Bronchial epithelial cell (primary cell): Measurements from ENCODE around the gene ACKR3. TPM values are rescaled to one million over a fixed set of nuclear protein-coding genes. Genes with fewer than 3 reads are reported as not detected.

Experiments
- DNase-seq: peaks from one replicate; pipeline ENCODE4 v3.0.0-alpha.2; 2010; ENCODE audit warnings: low read depth
- FAIRE-seq: peaks from 2 replicates; lab custom pipeline; 2011; peaks lifted over from hg19 to GRCh38; lab: Jason Lieb, UNC
- H3K27me3 ChIP-seq: 2 replicates; pipeline ENCODE4 v1.5.1; 2011; ENCODE audit warnings: low read length; ENCODE audit not compliant: control insufficient read depth, insufficient read depth
- H3K36me3 ChIP-seq: 2 replicates; pipeline ENCODE4 v1.5.1; 2011; ENCODE audit warnings: low read length; ENCODE audit not compliant: control insufficient read depth, insufficient read depth
- H3K4me3 ChIP-seq: 2 replicates; pipeline ENCODE4 v1.5.1; 2011; ENCODE audit warnings: mild to moderate bottlenecking, low read depth, low read length, control low read depth
- total RNA-seq: library from RNA; depleted of rRNA; stranded (reverse); fragments of >200 nt; gene quantifications from 2 replicates; pipeline ENCODE4 v1.2.1, GENCODE V29; 2014
- TF ChIP-seq, protein P1 (sequence below): IDR thresholded peaks from 2 replicates; pipeline ENCODE4 v1.5.1; 2011; ENCODE audit warnings: mild to moderate bottlenecking, moderate library complexity, low read length, control low read depth, inconsistent platforms; ENCODE audit not compliant: insufficient read depth, severe bottlenecking

The ACKR3 gene
- total RNA-seq, 1 donor from 2014 or later, result 17.9 TPM

DNA sequence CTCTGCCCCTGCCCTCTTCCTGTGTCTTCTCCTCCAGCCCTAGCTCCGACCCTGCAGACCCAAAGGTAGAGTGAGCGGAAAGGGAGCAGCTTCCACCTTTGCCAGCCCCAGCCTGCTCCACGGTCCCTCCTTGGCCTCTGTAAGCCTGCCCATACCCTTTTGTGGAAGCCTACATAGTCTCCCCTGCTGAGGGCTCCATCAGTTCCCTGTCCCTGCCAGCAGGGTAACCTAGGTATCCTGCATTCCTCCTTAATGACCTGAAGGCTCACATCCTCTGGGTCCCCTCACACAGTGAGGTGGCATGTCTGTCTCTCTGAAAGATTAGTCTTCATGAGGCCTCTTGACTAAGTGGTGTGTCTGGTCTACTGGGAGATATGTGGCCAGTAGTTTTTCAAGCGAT is 20.5 kb upstream of the ACKR3 start:
- TF ChIP-seq, protein P1, sequence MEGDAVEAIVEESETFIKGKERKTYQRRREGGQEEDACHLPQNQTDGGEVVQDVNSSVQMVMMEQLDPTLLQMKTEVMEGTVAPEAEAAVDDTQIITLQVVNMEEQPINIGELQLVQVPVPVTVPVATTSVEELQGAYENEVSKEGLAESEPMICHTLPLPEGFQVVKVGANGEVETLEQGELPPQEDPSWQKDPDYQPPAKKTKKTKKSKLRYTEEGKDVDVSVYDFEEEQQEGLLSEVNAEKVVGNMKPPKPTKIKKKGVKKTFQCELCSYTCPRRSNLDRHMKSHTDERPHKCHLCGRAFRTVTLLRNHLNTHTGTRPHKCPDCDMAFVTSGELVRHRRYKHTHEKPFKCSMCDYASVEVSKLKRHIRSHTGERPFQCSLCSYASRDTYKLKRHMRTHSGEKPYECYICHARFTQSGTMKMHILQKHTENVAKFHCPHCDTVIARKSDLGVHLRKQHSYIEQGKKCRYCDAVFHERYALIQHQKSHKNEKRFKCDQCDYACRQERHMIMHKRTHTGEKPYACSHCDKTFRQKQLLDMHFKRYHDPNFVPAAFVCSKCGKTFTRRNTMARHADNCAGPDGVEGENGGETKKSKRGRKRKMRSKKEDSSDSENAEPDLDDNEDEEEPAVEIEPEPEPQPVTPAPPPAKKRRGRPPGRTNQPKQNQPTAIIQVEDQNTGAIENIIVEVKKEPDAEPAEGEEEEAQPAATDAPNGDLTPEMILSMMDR, result no peak
- DNase-seq (no peak), FAIRE-seq (no peak)
- Histone ChIP-seq H3K36me3 (no peaks in the 10 kb centered on the region), H3K27me3 (no peaks in the 10 kb centered on the region), H3K4me3 (no peak overlapping the region)

DNA sequence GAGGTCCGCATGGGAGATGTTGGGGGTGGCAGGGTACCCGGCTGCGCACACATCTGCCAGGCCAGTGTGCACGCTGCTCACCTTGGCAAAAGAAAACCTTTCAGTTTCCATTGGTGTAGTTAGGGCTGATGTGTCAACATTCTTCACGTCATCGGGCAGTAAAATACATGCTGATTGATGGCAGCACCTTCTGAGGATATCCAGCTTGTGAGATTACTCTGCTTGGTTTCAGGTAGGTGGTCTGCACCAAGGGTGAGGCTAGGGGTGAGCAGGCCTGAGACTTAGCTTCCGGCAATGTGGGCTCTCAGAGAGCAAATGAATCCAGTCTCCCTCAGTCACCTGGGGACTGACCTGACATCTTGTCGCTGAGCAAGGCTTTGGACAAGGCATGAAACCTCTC is 19.3 kb upstream of the ACKR3 start:
- Histone ChIP-seq H3K36me3 (no peaks in the 10 kb centered on the region), H3K27me3 (no peaks in the 10 kb centered on the region), H3K4me3 (no peak overlapping the region)
- TF ChIP-seq, protein P1, result no peak
- FAIRE-seq, result no peak
- DNase-seq, result no peak

DNA sequence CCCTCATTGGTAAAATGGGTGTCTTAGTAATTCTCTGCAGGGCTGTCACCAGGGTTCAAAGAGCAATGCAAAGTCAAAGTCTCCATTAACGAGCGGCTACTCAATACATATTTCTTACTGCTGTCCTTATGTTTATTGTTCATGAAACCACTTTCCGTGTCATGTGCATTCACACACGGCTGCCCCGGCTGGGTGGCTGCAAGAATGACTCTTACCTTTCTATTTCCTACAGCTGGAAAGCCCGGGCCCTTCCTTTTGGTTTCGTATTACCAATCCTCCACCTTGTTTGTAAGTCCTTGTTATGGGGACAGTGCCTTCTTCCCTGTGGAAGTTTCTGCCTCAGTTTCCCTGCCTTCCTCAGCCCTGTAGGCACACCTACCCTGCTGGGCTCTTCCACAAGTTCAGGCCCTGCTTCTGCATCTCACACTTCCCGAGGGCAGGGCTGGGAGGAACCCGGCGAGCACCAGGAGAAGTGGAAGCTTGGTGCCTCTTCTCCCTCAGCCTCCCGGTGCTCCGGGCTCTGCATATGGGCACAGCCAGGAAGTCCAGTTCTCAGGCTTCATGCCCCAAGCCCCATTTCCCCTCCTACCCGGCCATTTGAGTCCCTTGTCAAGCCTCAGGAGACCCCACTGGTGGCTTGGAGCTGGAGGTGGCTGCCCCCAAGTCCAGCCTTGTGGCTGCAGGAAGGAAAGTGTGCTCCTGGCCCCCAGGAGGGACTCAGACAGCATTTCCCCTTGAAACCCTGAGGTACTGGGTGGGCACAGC is 18.7 kb upstream of the ACKR3 start:
- TF ChIP-seq, protein P1, result no peak
- no peaks in the 10 kb centered on the region for H3K36me3 ChIP-seq
- no peak for DNase-seq
- H3K4me3 ChIP-seq, result no peak overlapping the region
- no peaks in the 10 kb centered on the region for H3K27me3 ChIP-seq
- no peak for FAIRE-seq

DNA sequence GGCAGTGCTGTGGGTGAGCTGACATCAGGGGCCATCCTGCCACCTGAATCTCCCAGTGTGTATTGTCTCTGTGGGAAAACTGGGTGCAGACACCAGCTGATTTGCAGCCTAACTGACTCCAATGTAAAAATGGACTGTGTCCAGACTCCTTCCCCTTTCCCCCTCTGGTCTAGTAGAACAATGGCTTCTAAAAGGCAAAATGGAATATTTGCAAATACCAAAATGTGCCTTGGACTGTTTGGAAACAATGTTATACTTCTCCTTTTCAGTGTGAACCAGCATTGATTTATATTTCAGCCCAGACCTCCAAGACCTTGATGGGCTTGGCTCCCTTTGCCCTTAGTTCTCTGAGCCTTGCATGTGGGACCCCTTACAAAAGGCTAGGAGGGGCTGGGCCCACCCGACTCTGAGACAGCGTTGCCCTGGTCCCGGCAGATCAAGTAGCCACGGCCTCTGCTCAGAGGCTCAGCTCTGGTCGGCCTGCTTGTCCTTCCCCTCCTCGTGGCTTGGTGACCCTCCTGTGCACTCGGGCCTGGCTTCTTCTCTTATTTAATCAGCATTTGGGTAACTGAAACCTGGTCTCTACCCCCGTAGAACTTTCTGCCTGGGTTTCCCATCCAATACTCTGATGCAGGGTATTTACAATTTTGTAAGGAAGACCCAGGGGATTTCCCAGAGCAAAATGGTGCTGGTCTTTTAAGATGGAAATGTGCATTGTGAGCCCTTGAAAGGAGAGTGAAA is 18.0 kb upstream of the ACKR3 start:
- Histone ChIP-seq H3K27me3 (no peaks in the 10 kb centered on the region), H3K36me3 (no peaks in the 10 kb centered on the region), H3K4me3 (no peak overlapping the region)
- TF ChIP-seq, protein P1, result no peak
- DNase-seq (no peak), FAIRE-seq (no peak)

DNA sequence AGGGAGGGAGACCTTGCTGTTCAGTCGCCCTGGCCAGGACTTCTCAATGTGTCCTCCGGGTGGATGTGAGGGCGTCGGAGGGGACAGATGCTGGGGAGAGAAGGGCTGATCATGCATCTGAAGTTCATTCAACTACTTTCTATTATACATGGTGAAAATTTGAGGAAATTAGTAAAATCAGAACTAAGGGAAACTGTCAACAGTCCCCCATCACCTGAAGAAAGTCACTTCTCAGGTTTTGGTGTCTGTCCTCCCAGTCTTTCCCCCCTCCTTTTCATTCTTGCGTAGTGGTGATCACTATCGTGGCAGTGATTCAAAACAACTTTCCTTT is 17.4 kb upstream of the ACKR3 start:
- no peak for FAIRE-seq
- Histone ChIP-seq H3K4me3 (no peak overlapping the region), H3K27me3 (no peaks in the 10 kb centered on the region), H3K36me3 (no peaks in the 10 kb centered on the region)
- no peak for DNase-seq
- TF ChIP-seq, protein P1, result no peak
